Liver (tissue), 9 donors: ENCODE data around the gene EPN3. TPM values are rescaled to one million over a fixed set of nuclear protein-coding genes. Genes with fewer than 3 reads are reported as not detected.

Experiments used
- DNase-seq: peaks from one replicate; pipeline ENCODE4 v3.0.0-alpha.2; 2017; ENCODE audit warnings: low spot score
- H3K27ac ChIP-seq, 2 donors: one replicate each; pipeline ENCODE4 v1.7.0; 2013; ENCODE audit warnings: inconsistent platforms in 2 of 2, low read length in 2 of 2, control low read depth in 1 of 2, low read depth in 1 of 2, mild to moderate bottlenecking in 1 of 2
- H3K27me3 ChIP-seq, 4 donors: one replicate each; pipeline versions ENCODE4 v1.6.1 to v1.7.0; 2013; ENCODE audit warnings: low read length in 3 of 4, inconsistent platforms in 1 of 4, mild to moderate bottlenecking in 1 of 4, moderate library complexity in 1 of 4; ENCODE audit not compliant: control insufficient read depth in 4 of 4, insufficient read depth in 4 of 4
- H3K36me3 ChIP-seq, 4 donors: one replicate each; pipeline versions ENCODE4 v1.6.1 to v1.7.0; 2013; ENCODE audit warnings: low read length in 3 of 4, mild to moderate bottlenecking in 3 of 4, low read depth in 1 of 4, moderate library complexity in 1 of 4; ENCODE audit not compliant: control insufficient read depth in 4 of 4, insufficient read depth in 3 of 4
- H3K4me1 ChIP-seq, 4 donors: one replicate each; pipeline versions ENCODE4 v1.6.1 to v1.7.0; 2013; ENCODE audit warnings: low read length in 3 of 4, mild to moderate bottlenecking in 3 of 4, moderate library complexity in 1 of 4; ENCODE audit not compliant: control insufficient read depth in 4 of 4, insufficient read depth in 4 of 4
- H3K4me3 ChIP-seq, 3 donors: one replicate each; pipeline versions ENCODE4 v1.6.1 to v1.7.0; 2013; ENCODE audit warnings: low read length in 3 of 3, control low read depth in 1 of 3, low read depth in 1 of 3, mild to moderate bottlenecking in 1 of 3
- H3K9ac ChIP-seq, 2 donors: one replicate each; pipeline ENCODE4 v1.7.0; 2013; ENCODE audit warnings: low read length in 2 of 2, mild to moderate bottlenecking in 2 of 2, moderate library complexity in 2 of 2, control low read depth in 1 of 2, low read depth in 1 of 2
- H3K9me3 ChIP-seq, 4 donors: one replicate each; pipeline versions ENCODE4 v1.6.1 to v1.7.0; 2013; ENCODE audit warnings: low read length in 3 of 4; ENCODE audit not compliant: control insufficient read depth in 4 of 4
- EGR1 ChIP-seq, 2 donors: IDR thresholded peaks; 2 replicates each; pipeline ENCODE4 v1.6.1; 2016 to 2018; ENCODE audit warnings: antibody characterized with exemption in 2 of 2, low read depth in 2 of 2
- FOXA1 ChIP-seq: IDR thresholded peaks from 2 replicates; pipeline ENCODE4 v1.6.1; 2016; ENCODE audit warnings: antibody characterized with exemption
- FOXA2 ChIP-seq: IDR thresholded peaks from 2 replicates; pipeline ENCODE4 v1.6.1; 2016; ENCODE audit warnings: antibody characterized with exemption
- GABPA ChIP-seq, 2 donors: IDR thresholded peaks in 1 of 2; conservative IDR thresholded peaks in 1 of 2; 2 replicates each; pipeline ENCODE4 v1.6.1; 2016; ENCODE audit warnings: antibody characterized with exemption in 2 of 2, mild to moderate bottlenecking in 1 of 2, moderate library complexity in 1 of 2
- HNF4A ChIP-seq, 2 donors: conservative IDR thresholded peaks; 2 replicates each; pipeline ENCODE4 v1.6.1; 2016; ENCODE audit warnings: antibody characterized with exemption in 2 of 2, mild to moderate bottlenecking in 2 of 2
- HNF4G ChIP-seq: IDR thresholded peaks from 2 replicates; pipeline ENCODE4 v1.6.1; 2016; ENCODE audit warnings: antibody characterized with exemption
- JUND ChIP-seq, 2 donors: IDR thresholded peaks; 2 replicates each; pipeline ENCODE4 v1.6.1; 2016; ENCODE audit warnings: antibody characterized with exemption in 2 of 2
- NR2F2 ChIP-seq: IDR thresholded peaks from 2 replicates; pipeline ENCODE4 v1.6.1; 2016; ENCODE audit warnings: antibody characterized with exemption
- RXRA ChIP-seq, 2 donors: IDR thresholded peaks; 2 replicates each; pipeline ENCODE4 v1.6.1; 2017 to 2018; ENCODE audit warnings: antibody characterized with exemption in 2 of 2, mild to moderate bottlenecking in 1 of 2
- WGBS: extraction: QIAGEN DNeasy Blood & Tissue Kit; methylation state at CpG from one replicate; pipeline ENCODE4 v1.1.7; 2013; 5-methylcytosine and 5-hydroxymethylcytosine counted together
- polyA plus RNA-seq, 2 donors: library from polyadenylated mRNA; stranded (reverse) in 1 of 2; unstranded in 1 of 2; fragments of 200-250 nt in 1 of 2; fragments of >200 nt in 1 of 2; fragmentation: Nextera tagmentation in 1 of 2; extraction: Ambion mirVana in 1 of 2; gene quantifications; one replicate each; pipeline versions ENCODE4 v1.2.1 to v1.2.3, GENCODE V29; 2013 to 2015
- total RNA-seq, 2 donors: library from RNA; depleted of rRNA; stranded (reverse); fragments of >200 nt; gene quantifications; one replicate each; pipeline ENCODE4 v1.2.3, GENCODE V29; 2014
- TF ChIP-seq, protein P1 (sequence below): IDR thresholded peaks from 2 replicates; pipeline ENCODE4 v1.6.1; 2016; ENCODE audit warnings: antibody characterized with exemption
- TF ChIP-seq, protein P2 (sequence below): IDR thresholded peaks from 2 replicates; pipeline ENCODE4 v1.6.1; 2016; ENCODE audit warnings: antibody characterized with exemption
- TF ChIP-seq, protein P3 (sequence below): IDR thresholded peaks from 2 replicates; pipeline ENCODE4 v1.6.1; 2016; ENCODE audit warnings: antibody characterized with exemption, mild to moderate bottlenecking
- TF ChIP-seq, protein P4 (sequence below): IDR thresholded peaks from 2 replicates; pipeline ENCODE4 v1.6.1; 2016; ENCODE audit warnings: antibody characterized with exemption
- donor health status: healthy.
- donor health status: healthy.
- donor health status: healthy.
- donor health status: healthy.
- donor health status: healthy.

EPN3 gene
- total and polyA plus RNA-seq, 4 donors, result 0.06 to 0.51 (median 0.33) TPM; not detected in 1

DNA sequence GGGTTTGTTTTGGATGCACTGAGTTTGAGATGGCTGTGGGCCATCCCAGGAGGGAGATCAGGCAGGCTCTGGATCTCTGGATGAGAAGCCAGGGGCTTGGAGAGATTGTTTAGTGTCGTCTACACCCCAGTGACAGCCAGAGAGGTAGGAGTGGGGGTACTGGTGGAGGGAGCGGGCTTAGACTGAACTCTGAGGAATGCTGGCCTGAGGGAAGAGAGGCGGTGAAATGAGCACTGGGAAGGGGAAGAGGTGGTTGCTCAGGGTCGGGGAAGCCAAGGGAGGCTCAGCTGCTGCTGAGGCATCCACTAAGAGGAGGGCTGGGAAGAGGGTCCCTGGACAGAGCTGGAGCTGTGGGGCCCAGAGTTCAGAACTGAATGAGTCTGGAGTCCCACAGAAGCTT, 51.6 kb downstream of the EPN3 start:
- Histone ChIP-seq H3K9ac (no peak overlapping the region), H3K4me1 (peaks cover 0 to 3% (median under 1%) of the 10 kb centered on the region in 4 donors), H3K27ac (no peak overlapping the region), H3K9me3 (no peaks in the 10 kb centered on the region), H3K36me3 (no peaks in the 10 kb centered on the region), H3K4me3 (no peak overlapping the region), H3K27me3 (no peaks in the 10 kb centered on the region)
- DNase-seq, result no peak
- 78% methylated on average over 4 of the region's 4 CpGs for WGBS
- TF ChIP-seq, protein P1, sequence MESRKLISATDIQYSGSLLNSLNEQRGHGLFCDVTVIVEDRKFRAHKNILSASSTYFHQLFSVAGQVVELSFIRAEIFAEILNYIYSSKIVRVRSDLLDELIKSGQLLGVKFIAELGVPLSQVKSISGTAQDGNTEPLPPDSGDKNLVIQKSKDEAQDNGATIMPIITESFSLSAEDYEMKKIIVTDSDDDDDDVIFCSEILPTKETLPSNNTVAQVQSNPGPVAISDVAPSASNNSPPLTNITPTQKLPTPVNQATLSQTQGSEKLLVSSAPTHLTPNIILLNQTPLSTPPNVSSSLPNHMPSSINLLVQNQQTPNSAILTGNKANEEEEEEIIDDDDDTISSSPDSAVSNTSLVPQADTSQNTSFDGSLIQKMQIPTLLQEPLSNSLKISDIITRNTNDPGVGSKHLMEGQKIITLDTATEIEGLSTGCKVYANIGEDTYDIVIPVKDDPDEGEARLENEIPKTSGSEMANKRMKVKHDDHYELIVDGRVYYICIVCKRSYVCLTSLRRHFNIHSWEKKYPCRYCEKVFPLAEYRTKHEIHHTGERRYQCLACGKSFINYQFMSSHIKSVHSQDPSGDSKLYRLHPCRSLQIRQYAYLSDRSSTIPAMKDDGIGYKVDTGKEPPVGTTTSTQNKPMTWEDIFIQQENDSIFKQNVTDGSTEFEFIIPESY, result no peak
- TF ChIP-seq HNF4G (no peak), JUND (IDR thresholded peaks at IDR 0.05) (no peak), HNF4A (conservative IDR thresholded peaks at IDR 0.05) (no peak), FOXA1 (no peak)
- TF ChIP-seq, protein P2, sequence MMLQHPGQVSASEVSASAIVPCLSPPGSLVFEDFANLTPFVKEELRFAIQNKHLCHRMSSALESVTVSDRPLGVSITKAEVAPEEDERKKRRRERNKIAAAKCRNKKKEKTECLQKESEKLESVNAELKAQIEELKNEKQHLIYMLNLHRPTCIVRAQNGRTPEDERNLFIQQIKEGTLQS, result no peak

DNA sequence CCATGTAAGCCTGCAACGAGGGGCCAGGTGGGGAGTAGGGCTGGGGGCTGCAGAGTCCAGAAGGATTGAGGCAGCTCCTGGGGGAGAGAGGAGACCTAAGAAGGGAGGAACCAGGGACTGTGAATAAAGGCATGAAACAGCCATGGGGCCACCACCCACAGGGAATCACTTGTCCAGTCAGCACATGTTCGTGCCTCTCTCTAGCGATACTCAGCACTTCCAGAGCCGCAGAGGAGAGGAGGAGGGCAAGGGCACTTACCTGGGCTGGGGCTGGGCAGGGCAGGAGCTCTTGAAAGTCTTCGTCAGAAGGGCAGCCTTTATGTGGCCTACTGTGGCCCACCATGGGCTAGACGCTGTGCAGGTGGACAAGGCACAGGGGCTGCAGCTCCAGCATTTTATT, 52.2 kb downstream of the EPN3 start:
- H3K27me3 ChIP-seq, result no peaks in the 10 kb centered on the region
- no peak for DNase-seq
- TF ChIP-seq, protein P3, sequence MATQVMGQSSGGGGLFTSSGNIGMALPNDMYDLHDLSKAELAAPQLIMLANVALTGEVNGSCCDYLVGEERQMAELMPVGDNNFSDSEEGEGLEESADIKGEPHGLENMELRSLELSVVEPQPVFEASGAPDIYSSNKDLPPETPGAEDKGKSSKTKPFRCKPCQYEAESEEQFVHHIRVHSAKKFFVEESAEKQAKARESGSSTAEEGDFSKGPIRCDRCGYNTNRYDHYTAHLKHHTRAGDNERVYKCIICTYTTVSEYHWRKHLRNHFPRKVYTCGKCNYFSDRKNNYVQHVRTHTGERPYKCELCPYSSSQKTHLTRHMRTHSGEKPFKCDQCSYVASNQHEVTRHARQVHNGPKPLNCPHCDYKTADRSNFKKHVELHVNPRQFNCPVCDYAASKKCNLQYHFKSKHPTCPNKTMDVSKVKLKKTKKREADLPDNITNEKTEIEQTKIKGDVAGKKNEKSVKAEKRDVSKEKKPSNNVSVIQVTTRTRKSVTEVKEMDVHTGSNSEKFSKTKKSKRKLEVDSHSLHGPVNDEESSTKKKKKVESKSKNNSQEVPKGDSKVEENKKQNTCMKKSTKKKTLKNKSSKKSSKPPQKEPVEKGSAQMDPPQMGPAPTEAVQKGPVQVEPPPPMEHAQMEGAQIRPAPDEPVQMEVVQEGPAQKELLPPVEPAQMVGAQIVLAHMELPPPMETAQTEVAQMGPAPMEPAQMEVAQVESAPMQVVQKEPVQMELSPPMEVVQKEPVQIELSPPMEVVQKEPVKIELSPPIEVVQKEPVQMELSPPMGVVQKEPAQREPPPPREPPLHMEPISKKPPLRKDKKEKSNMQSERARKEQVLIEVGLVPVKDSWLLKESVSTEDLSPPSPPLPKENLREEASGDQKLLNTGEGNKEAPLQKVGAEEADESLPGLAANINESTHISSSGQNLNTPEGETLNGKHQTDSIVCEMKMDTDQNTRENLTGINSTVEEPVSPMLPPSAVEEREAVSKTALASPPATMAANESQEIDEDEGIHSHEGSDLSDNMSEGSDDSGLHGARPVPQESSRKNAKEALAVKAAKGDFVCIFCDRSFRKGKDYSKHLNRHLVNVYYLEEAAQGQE, result no peak
- no peak for TF ChIP-seq JUND (IDR thresholded peaks at IDR 0.05)
- peaks cover 0 to 10% (median 7%) of the 10 kb centered on the region in 4 donors for H3K4me1 ChIP-seq
- no peak overlapping the region for H3K9ac ChIP-seq
- H3K36me3 ChIP-seq, result no peaks in the 10 kb centered on the region
- 92% methylated on average over 6 of the region's 6 CpGs for WGBS
- no peak overlapping the region for H3K4me3 ChIP-seq
- H3K27ac ChIP-seq, result no peak overlapping the region
- no peaks in the 10 kb centered on the region for H3K9me3 ChIP-seq

DNA sequence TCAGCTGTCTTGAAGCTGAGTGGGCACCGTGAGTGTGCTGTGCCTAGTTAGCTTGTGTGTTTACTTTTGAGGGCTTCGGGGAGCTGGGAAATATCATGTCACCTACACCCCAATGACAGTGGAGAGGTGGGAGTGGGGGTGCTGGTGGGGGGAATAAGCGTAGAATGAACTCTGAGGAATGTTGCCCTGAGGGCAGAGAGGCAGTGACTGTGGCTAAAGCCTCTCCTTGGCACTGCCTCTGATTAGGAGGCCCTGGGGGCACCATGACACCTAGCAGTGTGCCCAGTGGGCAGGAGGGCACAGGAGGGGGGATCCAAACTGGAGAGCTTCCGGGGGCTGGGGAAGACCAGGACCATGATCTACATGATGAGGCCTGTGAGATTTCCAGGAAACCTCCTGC, 52.8 kb downstream of the EPN3 start:
- H3K4me1 ChIP-seq, result peaks cover 0 to 10% (median 7%) of the 10 kb centered on the region in 4 donors
- H3K9ac ChIP-seq, result no peak overlapping the region
- no peak overlapping the region for H3K4me3 ChIP-seq
- no peaks in the 10 kb centered on the region for H3K27me3 ChIP-seq
- TF ChIP-seq, protein P4, sequence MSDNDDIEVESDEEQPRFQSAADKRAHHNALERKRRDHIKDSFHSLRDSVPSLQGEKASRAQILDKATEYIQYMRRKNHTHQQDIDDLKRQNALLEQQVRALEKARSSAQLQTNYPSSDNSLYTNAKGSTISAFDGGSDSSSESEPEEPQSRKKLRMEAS, result no peak
- TF ChIP-seq GABPA (IDR thresholded peaks at IDR 0.05 in 1 of 2, conservative IDR thresholded peaks at IDR 0.05 in 1 of 2) (no peak), FOXA2 (no peak), NR2F2 (no peak), RXRA (IDR thresholded peaks at IDR 0.05) (no peak), EGR1 (IDR thresholded peaks at IDR 0.05; ENCODE audit: low read depth in 2 of 2) (no peak), FOXA1 (no peak), HNF4A (conservative IDR thresholded peaks at IDR 0.05) (no peak)
- TF ChIP-seq, protein P1, result no peak
- TF ChIP-seq, protein P2, result no peak
- 94% methylated on average over 4 of the region's 4 CpGs for WGBS
- H3K36me3 ChIP-seq, result no peaks in the 10 kb centered on the region
- H3K27ac ChIP-seq, result no peak overlapping the region
- H3K9me3 ChIP-seq, result no peaks in the 10 kb centered on the region
- DNase-seq, result no peak
